GM15510 (cell line): Measurements from ENCODE around the gene ATP12A.

Source experiments
- POLR2A ChIP-seq: IDR thresholded peaks from 3 replicates; pipeline ENCODE4 v1.6.1; 2011; ENCODE audit warnings: borderline replicate concordance; ENCODE audit not compliant: insufficient read length; ENCODE audit errors: extremely low read depth

ATP12A gene

GRCh38 chr13:24680258-24680920 is at the start of gene ATP12A:
Gene ATP12A (plus strand): TSS chr13:24680408. CDS start chr13:24680744, 336 bp downstream.
- TF ChIP-seq POLR2A, result no peak

GRCh38 chr13:24630851-24631620 is 49.2 kb upstream of the ATP12A start:
- TF ChIP-seq POLR2A, result no peak

GRCh38 chr13:24631922-24632321 is 48.3 kb upstream of the ATP12A start:
- no peak for TF ChIP-seq POLR2A

GRCh38 chr13:24632382-24633121 is 47.7 kb upstream of the ATP12A start:
- no peak for TF ChIP-seq POLR2A

- no peak for TF ChIP-seq POLR2A
Observed at GRCh38 chr13:24636776-24637175, 43.4 kb upstream of the ATP12A start.

GRCh38 chr13:24638096-24638495 is 42.1 kb upstream of the ATP12A start:
- TF ChIP-seq POLR2A, result no peak

- no peak for TF ChIP-seq POLR2A
Observed at GRCh38 chr13:24640752-24641151, 39.5 kb upstream of the ATP12A start.

- TF ChIP-seq POLR2A, result no peak
Observed at GRCh38 chr13:24642219-24642618, 38.0 kb upstream of the ATP12A start.

GRCh38 chr13:24644036-24644435 is 36.2 kb upstream of the ATP12A start:
- TF ChIP-seq POLR2A, result no peak

- no peak for TF ChIP-seq POLR2A
Observed at GRCh38 chr13:24648271-24648670, 31.9 kb upstream of the ATP12A start.

- no peak for TF ChIP-seq POLR2A
Observed at GRCh38 chr13:24648983-24649687, 31.1 kb upstream of the ATP12A start.

GRCh38 chr13:24649688-24650043 is 30.5 kb upstream of the ATP12A start:
- no peak for TF ChIP-seq POLR2A

- TF ChIP-seq POLR2A, result no peak
Observed at GRCh38 chr13:24650161-24650560, 30.0 kb upstream of the ATP12A start.

- no peak for TF ChIP-seq POLR2A
Observed at GRCh38 chr13:24651718-24652345, 28.4 kb upstream of the ATP12A start.
